OCI-LY3 (cell line): Measurements from ENCODE around the gene RGSL1.

Experiments
- CTCF ChIP-seq: fragments of 200-600, 300-600 bp; sonication (generic); IDR thresholded peaks from 2 replicates; pipeline ENCODE4 v1.5.1; 2014; ENCODE audit warnings: antibody characterized with exemption, low read length, low read depth
- EZH2phosphoT487 ChIP-seq: fragments of 200-600 bp; shearing (Covaris generic); IDR thresholded peaks from 2 replicates; pipeline ENCODE4 v1.6.1; 2018; ENCODE audit warnings: antibody characterized with exemption, mixed run types, low read depth

- TF ChIP-seq CTCF (no peak), EZH2phosphoT487 (no peak)
Measured at GRCh38 chr1:182478238-182478637, 28.3 kb downstream of the RGSL1 start.
